ENCODE results near the gene SH3RF3. TPM values are rescaled to one million over a fixed set of nuclear protein-coding genes. Genes with fewer than 3 reads are reported as not detected.

SH3RF3 gene
- total and polyA plus RNA-seq, 9 of the 15 experiments (the other 6 are each of a cell fraction or from before 2014, with no cell fraction given): 0.02 TPM; not detected in 8

DNA sequence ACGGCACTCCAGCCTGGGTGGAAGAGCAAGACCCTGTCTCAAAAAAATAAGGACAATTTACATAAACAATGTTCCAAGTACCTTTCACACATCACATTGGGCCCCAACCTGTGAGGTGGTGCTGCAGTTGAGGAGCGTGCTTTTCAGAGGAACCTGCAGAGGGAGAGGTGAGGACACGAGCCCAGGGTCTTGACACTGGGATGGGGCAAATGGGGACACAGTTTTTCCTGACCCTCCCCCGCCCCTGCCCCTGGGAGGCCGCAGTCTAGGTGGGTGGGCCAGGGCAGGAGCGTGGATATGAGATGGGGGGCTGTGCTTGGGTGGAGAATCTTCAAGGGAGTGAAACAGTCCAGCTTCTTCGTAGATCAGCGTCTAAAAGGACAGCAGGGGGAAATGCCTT lies 371.9 kb downstream of the SH3RF3 start (continued):
- TF ChIP-seq, protein P1, sequence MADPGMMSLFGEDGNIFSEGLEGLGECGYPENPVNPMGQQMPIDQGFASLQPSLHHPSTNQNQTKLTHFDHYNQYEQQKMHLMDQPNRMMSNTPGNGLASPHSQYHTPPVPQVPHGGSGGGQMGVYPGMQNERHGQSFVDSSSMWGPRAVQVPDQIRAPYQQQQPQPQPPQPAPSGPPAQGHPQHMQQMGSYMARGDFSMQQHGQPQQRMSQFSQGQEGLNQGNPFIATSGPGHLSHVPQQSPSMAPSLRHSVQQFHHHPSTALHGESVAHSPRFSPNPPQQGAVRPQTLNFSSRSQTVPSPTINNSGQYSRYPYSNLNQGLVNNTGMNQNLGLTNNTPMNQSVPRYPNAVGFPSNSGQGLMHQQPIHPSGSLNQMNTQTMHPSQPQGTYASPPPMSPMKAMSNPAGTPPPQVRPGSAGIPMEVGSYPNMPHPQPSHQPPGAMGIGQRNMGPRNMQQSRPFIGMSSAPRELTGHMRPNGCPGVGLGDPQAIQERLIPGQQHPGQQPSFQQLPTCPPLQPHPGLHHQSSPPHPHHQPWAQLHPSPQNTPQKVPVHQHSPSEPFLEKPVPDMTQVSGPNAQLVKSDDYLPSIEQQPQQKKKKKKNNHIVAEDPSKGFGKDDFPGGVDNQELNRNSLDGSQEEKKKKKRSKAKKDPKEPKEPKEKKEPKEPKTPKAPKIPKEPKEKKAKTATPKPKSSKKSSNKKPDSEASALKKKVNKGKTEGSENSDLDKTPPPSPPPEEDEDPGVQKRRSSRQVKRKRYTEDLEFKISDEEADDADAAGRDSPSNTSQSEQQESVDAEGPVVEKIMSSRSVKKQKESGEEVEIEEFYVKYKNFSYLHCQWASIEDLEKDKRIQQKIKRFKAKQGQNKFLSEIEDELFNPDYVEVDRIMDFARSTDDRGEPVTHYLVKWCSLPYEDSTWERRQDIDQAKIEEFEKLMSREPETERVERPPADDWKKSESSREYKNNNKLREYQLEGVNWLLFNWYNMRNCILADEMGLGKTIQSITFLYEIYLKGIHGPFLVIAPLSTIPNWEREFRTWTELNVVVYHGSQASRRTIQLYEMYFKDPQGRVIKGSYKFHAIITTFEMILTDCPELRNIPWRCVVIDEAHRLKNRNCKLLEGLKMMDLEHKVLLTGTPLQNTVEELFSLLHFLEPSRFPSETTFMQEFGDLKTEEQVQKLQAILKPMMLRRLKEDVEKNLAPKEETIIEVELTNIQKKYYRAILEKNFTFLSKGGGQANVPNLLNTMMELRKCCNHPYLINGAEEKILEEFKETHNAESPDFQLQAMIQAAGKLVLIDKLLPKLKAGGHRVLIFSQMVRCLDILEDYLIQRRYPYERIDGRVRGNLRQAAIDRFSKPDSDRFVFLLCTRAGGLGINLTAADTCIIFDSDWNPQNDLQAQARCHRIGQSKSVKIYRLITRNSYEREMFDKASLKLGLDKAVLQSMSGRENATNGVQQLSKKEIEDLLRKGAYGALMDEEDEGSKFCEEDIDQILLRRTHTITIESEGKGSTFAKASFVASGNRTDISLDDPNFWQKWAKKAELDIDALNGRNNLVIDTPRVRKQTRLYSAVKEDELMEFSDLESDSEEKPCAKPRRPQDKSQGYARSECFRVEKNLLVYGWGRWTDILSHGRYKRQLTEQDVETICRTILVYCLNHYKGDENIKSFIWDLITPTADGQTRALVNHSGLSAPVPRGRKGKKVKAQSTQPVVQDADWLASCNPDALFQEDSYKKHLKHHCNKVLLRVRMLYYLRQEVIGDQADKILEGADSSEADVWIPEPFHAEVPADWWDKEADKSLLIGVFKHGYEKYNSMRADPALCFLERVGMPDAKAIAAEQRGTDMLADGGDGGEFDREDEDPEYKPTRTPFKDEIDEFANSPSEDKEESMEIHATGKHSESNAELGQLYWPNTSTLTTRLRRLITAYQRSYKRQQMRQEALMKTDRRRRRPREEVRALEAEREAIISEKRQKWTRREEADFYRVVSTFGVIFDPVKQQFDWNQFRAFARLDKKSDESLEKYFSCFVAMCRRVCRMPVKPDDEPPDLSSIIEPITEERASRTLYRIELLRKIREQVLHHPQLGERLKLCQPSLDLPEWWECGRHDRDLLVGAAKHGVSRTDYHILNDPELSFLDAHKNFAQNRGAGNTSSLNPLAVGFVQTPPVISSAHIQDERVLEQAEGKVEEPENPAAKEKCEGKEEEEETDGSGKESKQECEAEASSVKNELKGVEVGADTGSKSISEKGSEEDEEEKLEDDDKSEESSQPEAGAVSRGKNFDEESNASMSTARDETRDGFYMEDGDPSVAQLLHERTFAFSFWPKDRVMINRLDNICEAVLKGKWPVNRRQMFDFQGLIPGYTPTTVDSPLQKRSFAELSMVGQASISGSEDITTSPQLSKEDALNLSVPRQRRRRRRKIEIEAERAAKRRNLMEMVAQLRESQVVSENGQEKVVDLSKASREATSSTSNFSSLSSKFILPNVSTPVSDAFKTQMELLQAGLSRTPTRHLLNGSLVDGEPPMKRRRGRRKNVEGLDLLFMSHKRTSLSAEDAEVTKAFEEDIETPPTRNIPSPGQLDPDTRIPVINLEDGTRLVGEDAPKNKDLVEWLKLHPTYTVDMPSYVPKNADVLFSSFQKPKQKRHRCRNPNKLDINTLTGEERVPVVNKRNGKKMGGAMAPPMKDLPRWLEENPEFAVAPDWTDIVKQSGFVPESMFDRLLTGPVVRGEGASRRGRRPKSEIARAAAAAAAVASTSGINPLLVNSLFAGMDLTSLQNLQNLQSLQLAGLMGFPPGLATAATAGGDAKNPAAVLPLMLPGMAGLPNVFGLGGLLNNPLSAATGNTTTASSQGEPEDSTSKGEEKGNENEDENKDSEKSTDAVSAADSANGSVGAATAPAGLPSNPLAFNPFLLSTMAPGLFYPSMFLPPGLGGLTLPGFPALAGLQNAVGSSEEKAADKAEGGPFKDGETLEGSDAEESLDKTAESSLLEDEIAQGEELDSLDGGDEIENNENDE (IDR thresholded peaks at IDR 0.05; ENCODE audit: low read depth, low read length): no peak
- TF ChIP-seq ZNF586 (CRISPR knock-in tag; conservative IDR thresholded peaks at IDR 0.05): no peak
